ENCODE data around the gene MTA2.

DNA sequence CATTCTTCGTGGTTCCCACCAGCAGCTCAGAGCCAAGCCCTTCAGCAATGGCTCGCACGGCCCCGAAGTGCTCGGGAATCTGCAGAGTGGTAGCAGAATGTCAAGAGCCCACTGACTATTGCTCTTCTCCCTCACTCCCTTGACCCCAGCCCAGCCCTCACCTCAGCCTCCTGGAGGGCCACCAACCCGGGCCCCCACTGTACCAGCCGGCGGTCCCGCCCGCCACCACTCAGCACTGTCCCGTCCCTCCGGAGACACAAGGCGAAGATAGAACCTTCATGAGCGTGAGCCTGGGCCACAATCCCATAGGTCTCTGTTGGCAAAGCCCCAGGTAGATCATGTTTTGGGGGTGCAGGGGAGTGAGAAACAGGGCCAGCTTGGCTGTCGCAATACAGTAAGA is 4.2 kb upstream of the MTA2 start:
- no peak for TF ChIP-seq EZH2phosphoT487 (IDR thresholded peaks at IDR 0.05; ENCODE audit: borderline replicate concordance)
- TF ChIP-seq, protein P1, sequence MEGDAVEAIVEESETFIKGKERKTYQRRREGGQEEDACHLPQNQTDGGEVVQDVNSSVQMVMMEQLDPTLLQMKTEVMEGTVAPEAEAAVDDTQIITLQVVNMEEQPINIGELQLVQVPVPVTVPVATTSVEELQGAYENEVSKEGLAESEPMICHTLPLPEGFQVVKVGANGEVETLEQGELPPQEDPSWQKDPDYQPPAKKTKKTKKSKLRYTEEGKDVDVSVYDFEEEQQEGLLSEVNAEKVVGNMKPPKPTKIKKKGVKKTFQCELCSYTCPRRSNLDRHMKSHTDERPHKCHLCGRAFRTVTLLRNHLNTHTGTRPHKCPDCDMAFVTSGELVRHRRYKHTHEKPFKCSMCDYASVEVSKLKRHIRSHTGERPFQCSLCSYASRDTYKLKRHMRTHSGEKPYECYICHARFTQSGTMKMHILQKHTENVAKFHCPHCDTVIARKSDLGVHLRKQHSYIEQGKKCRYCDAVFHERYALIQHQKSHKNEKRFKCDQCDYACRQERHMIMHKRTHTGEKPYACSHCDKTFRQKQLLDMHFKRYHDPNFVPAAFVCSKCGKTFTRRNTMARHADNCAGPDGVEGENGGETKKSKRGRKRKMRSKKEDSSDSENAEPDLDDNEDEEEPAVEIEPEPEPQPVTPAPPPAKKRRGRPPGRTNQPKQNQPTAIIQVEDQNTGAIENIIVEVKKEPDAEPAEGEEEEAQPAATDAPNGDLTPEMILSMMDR (conservative IDR thresholded peaks at IDR 0.05; ENCODE audit: low read length) = no peak

Data from Loucy (cell line).